Brain microvascular endothelial cell (primary cell): ENCODE measurements around the gene C16orf95.
"Not testable (repeated sequence)": the region's sequence is repeated elsewhere in the genome, so short reads cannot be mapped to it uniquely, and the experiment has no call there.

Experiments used
- DNase-seq: peaks from one replicate; pipeline ENCODE4 v3.0.0-alpha.2; 2020
- H3K27ac ChIP-seq: fragments of 250-450 bp; sonication (Bioruptor Pico); 2 replicates; pipeline ENCODE4 v1.5.1; 2020; ENCODE audit warnings: mild to moderate bottlenecking, moderate library complexity
- H3K27me3 ChIP-seq: fragments of 250-450 bp; sonication (Bioruptor Pico); replicated peaks from 2 replicates; pipeline ENCODE4 v1.5.1; 2020; ENCODE audit warnings: mild to moderate bottlenecking
- H3K36me3 ChIP-seq: fragments of 250-450 bp; sonication (Bioruptor Pico); replicated peaks from 2 replicates; pipeline ENCODE4 v1.5.1; 2020; ENCODE audit warnings: mild to moderate bottlenecking
- H3K4me3 ChIP-seq: 2 replicates; pipeline ENCODE4 v1.5.1; 2011; ENCODE audit warnings: low read depth, mild to moderate bottlenecking, control low read depth, low read length, moderate library complexity
- in situ Hi-C: cut with HindIII; loops from 2 replicates; pipeline ENCODE4 v1.10.0; 2017; ENCODE audit warnings: low sequenced_read_pairs, low pct_ligation_motif_present
- TF ChIP-seq, protein P1 (sequence below): IDR thresholded peaks from 2 replicates; pipeline ENCODE4 v1.5.1; 2011; ENCODE audit warnings: low read depth, mild to moderate bottlenecking, moderate library complexity, low read length, control low read depth, inconsistent platforms; ENCODE audit errors: missing control alignments

Gene C16orf95

DNA sequence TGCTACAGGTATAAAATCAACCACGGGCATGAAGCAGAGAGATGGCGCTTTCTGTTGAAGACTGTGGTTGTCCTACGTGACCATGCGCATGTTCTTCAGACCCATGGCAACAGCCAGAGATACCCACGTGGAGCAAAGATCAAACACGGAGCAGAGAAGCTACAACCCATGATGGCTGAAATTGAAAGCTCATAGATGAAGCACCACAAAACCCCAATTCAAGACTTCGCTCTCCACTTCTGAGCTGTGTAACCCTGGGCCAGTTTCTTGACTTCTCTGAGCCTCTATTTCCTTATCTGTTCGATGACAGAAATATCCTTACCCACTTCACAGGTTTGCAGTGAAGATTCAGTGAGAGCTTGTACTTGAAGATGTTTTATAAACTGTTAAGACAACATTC is 49.6 kb downstream of the C16orf95 start:
- DNase-seq, result no peak
- no peaks in the 10 kb centered on the region for H3K27me3 ChIP-seq
- TF ChIP-seq, protein P1, sequence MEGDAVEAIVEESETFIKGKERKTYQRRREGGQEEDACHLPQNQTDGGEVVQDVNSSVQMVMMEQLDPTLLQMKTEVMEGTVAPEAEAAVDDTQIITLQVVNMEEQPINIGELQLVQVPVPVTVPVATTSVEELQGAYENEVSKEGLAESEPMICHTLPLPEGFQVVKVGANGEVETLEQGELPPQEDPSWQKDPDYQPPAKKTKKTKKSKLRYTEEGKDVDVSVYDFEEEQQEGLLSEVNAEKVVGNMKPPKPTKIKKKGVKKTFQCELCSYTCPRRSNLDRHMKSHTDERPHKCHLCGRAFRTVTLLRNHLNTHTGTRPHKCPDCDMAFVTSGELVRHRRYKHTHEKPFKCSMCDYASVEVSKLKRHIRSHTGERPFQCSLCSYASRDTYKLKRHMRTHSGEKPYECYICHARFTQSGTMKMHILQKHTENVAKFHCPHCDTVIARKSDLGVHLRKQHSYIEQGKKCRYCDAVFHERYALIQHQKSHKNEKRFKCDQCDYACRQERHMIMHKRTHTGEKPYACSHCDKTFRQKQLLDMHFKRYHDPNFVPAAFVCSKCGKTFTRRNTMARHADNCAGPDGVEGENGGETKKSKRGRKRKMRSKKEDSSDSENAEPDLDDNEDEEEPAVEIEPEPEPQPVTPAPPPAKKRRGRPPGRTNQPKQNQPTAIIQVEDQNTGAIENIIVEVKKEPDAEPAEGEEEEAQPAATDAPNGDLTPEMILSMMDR, result no peak
- H3K27ac ChIP-seq, result no peak overlapping the region
- in situ Hi-C loops, result no loop called here
- H3K4me3 ChIP-seq, result no peak overlapping the region
- no peaks in the 10 kb centered on the region for H3K36me3 ChIP-seq

DNA sequence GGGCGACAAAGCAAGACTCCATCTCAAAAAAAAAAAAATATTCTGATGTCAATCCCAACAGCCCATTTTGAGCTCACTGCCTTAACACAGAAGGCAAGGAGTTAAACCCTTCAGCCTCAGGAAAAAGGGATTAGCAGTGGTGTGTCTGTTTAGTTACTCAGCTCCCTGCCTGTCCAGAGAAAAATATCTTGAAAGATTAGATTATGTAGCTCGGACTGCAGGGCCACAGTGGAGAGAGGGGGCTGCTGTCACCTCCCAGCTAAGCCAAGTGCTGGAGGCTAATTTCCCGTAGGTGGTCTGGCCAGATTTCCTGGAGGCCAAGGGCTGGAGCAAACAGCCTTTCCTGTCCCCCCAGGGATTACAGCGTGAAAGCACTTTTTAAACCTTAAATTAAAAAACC is 50.3 kb downstream of the C16orf95 start:
- TF ChIP-seq, protein P1, result no peak
- no peak overlapping the region for H3K4me3 ChIP-seq
- in situ Hi-C loops, result no loop called here
- no peaks in the 10 kb centered on the region for H3K27me3 ChIP-seq
- no peak overlapping the region for H3K27ac ChIP-seq
- no peak for DNase-seq
- no peaks in the 10 kb centered on the region for H3K36me3 ChIP-seq

DNA sequence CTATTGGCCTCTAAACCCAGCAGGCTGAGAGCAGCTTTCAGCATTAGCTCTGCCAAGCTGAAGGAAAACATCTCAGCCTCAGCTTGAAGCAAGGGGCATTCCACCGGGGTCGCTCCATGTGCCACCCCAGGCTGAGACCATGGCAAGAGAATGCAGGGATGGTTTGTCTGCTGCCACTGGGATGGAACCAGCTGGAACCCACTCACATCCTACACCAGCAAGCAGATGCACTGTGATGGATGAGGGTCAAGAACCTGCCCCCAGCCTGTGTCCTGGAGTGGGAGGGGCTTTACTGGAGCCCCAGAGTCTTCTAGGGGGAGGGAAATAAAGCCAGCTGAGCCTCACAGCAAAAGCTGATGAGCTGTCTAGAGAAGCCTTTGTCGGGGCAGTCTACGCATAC is 51.9 kb downstream of the C16orf95 start:
- H3K27me3 ChIP-seq, result no peaks in the 10 kb centered on the region
- DNase-seq, result no peak
- in situ Hi-C loops, result no loop called here
- H3K36me3 ChIP-seq, result no peaks in the 10 kb centered on the region
- no peak overlapping the region for H3K27ac ChIP-seq
- TF ChIP-seq, protein P1, result no peak
- no peak overlapping the region for H3K4me3 ChIP-seq

DNA sequence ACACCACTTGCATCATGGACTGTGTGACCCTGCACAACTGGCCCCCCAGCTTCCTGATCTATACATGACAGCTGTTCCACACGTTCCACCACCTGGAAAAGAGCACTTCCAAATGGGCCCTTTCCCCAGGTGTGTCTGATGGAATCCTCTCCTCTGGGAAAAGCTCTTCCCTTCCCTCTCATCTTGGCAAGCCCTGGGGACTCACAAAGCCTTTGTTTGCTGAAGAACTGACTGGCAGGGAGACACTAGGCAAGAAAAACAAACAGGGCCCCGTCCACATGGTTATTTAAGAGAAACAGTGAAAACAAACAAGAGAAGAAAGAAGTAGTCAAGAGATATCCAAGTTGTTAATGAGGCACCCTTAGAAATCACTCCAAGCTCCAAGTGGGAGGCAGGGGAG is 52.6 kb downstream of the C16orf95 start:
- in situ Hi-C loops, result no loop called here
- DNase-seq, result no peak
- H3K4me3 ChIP-seq, result no peak overlapping the region

DNA sequence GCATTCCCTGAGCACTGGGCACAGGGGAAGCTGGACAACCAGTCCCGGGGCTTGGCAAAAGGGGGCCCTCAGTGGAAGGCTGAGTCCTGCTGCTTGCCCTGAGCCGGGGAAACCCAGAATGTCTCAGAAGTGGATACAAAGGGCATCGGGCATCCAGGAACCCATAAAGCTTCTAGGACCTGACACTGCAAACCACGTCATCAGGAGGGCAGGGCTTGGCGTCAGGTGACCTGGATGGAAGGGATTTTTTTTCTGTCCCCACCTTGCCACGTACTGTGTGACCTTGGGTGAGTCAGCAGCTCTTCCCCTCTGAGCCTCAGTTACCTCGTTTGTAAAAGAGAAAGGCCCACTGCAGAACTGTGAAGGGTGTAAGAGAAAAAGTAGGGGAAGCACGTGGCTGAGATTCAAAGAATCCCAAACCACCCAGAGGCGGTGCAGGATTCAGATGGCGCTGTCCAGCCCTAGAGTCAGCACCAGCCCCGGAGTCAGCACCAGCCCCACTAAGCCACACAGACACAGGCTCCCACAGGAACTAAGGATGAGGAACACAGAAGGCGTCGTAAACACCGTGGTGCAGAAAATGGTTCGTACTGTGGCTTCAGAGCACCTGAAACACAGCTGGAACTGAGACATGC is 53.7 kb downstream of the C16orf95 start:
- no peaks in the 10 kb centered on the region for H3K27me3 ChIP-seq
- DNase-seq, result no peak
- TF ChIP-seq, protein P1, result no peak
- in situ Hi-C loops, result no loop called here
- no peak overlapping the region for H3K4me3 ChIP-seq
- no peaks in the 10 kb centered on the region for H3K36me3 ChIP-seq
- H3K27ac ChIP-seq, result no peak overlapping the region

More for the DNA sequence above, 52.6 kb downstream of the C16orf95 start:
- H3K36me3 ChIP-seq, result no peaks in the 10 kb centered on the region
- TF ChIP-seq, protein P1, result no peak
- H3K27ac ChIP-seq, result no peak overlapping the region
- H3K27me3 ChIP-seq, result no peaks in the 10 kb centered on the region

DNA sequence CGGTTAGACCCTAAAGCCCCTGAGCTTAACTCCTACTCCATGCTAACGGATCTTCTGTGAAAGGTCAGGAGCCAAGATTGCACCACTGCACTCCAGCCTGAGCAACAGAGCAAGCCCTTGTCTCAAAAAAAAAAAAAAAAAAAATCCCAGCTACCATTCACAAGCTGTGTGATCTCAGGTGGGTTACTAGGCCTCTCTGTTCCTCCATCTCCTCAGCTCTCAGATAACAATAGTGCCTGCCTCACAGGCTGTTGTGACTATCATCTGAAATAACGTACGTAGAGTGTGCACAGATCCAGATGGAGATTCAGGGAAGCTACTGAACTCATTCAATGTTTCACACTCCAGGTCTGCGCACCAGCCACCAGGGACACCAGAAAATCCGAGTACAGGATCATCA is 57.8 kb downstream of the C16orf95 start:
- Histone ChIP-seq H3K36me3 (no peaks in the 10 kb centered on the region), H3K27ac (no peak overlapping the region), H3K4me3 (no peak overlapping the region), H3K27me3 (no peaks in the 10 kb centered on the region)
- in situ Hi-C loops, result no loop called here
- TF ChIP-seq, protein P1, result no peak
- DNase-seq, result no peak

DNA sequence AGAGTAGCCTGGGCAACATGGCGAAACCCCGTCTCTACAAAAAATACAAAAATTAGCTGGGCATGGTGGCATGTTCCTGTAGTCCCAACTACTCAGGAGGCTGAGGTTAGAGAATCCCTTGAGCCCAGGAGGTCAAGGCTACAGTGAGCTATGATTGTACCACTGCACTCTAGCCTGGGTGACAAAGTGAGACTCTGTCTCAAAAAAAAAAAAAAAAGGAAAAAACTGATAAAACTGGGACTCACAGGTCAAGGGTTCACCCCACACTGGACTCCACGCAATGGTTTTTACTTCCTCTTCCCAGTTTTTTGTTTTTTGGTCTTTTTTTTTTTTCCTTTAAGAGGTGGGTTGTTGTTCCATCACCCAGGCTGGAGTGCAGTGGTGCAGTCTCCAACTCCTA is 58.5 kb downstream of the C16orf95 start:
- H3K27ac ChIP-seq, H3K36me3 ChIP-seq, DNase-seq, H3K4me3 ChIP-seq, H3K27me3 ChIP-seq, in situ Hi-C loops: not testable (repeated sequence)
